KOPT-K1 (cell line): ENCODE measurements around the gene RAB7A.
"Not testable (repeated sequence)": the region's sequence is repeated elsewhere in the genome, so short reads cannot be mapped to it uniquely, and the experiment has no call there.

Experiments
- H3K27ac ChIP-seq: fragments of 200-600 bp; sonication (generic); 2 replicates; pipeline ENCODE4 v1.5.1; 2016; ENCODE audit warnings: antibody characterized with exemption, mild to moderate bottlenecking, low read depth, low read length; ENCODE audit not compliant: poor library complexity, severe bottlenecking
- H3K36me3 ChIP-seq: fragments of 200-600 bp; sonication (generic); 2 replicates; pipeline ENCODE4 v1.5.1; 2017; ENCODE audit warnings: antibody characterized with exemption, mild to moderate bottlenecking, low read length, moderate library complexity; ENCODE audit not compliant: insufficient read depth
- H3K9me3 ChIP-seq: fragments of 200-600 bp; sonication (generic); 2 replicates; pipeline ENCODE4 v1.5.1; 2017; ENCODE audit warnings: antibody characterized with exemption, low read length, mild to moderate bottlenecking; ENCODE audit not compliant: insufficient read depth, poor library complexity, severe bottlenecking

RAB7A gene

GRCh38 chr3:128703561-128703960 is 22.4 kb upstream of the RAB7A start:
- Histone ChIP-seq H3K27ac (no peak overlapping the region), H3K36me3 (no peaks in the 10 kb centered on the region), H3K9me3 (no peaks in the 10 kb centered on the region)

DNA sequence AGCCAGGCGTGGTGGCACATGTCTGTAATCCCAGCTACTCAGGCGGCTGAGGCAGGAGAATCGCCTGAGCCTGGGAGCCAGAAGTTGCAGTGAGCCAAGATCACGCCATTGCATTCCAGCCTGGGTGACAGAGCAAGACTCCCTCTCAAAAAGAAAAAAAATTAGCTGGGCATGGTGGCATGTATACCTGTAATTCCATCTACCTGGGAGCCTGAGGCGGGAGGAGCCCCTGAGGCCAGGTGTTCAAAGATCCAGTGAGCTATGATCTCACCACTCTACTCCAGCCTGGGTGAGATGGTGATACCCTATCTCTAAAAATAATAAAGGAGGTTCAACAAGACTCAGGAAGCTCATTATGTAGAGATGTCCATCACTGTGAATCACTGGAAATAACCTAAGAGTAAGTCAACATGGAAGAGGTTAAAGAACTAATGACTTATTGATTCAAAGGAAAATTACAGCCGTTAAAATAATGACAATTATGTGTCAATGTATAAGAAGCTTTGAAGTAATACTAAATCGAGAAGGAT is 19.8 kb upstream of the RAB7A start:
- no peaks in the 10 kb centered on the region for H3K36me3 ChIP-seq
- no peak overlapping the region for H3K27ac ChIP-seq
- no peaks in the 10 kb centered on the region for H3K9me3 ChIP-seq

- Histone ChIP-seq H3K9me3 (no peaks in the 10 kb centered on the region), H3K36me3 (no peaks in the 10 kb centered on the region), H3K27ac (no peak overlapping the region)
Observed at GRCh38 chr3:128707928-128708494, 18.0 kb upstream of the RAB7A start.

DNA sequence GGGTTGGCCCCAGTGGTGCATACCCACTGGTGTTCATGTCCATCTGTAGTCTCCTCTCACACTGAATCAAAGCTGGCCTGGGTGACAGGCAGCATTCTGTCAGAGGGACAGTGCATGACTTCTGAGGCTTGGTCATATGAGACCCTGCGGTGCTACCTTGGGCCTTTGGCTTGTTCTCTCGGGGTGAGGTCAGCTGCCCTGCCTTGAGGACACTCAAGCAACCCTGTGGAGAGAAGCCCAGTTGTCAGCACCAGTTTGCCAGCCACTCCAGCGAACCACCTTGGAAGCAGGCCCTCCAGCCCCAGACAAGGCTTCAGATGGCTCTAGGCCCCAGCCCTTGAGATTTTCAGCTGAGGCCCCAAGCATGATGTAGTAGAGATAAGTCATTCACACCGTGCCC is 16.9 kb upstream of the RAB7A start:
- H3K27ac ChIP-seq = no peak overlapping the region
- no peaks in the 10 kb centered on the region for H3K36me3 ChIP-seq
- no peaks in the 10 kb centered on the region for H3K9me3 ChIP-seq

- Histone ChIP-seq H3K36me3 (no peaks in the 10 kb centered on the region), H3K27ac (no peak overlapping the region), H3K9me3 (no peaks in the 10 kb centered on the region)
Observed at GRCh38 chr3:128709506-128710210, 16.3 kb upstream of the RAB7A start.

DNA sequence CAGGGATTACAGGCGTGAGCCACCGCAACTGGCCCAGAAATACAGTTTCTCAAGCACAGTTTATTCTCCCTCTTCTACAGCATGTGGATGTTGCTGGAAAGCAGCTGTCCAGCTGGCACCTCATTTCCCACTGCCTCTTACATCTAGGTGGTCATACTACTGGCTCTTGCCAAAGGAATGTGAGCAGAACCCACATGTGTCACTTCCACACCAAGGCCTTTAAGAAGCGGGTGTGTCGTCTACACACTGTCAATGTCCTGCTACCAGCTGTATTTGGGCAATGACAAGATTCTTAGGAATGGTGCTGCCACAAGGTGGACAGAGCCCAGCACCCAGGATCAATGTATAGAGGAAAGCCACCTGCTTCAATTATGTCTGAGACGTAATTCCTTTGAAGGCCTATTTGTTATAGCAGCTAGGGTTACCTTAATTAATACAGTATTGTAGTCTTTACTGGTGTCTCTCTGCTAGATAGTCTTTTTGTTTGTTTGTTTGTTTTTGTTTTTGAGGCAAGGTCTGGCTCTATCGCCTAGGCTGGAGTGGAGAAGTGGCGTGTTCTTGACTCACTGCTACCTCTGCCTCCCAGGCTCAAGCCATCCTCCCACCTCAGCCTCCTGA is 15.1 kb upstream of the RAB7A start:
- H3K36me3 ChIP-seq = no peaks in the 10 kb centered on the region
- H3K27ac ChIP-seq = no peak overlapping the region
- H3K9me3 ChIP-seq = no peaks in the 10 kb centered on the region

GRCh38 chr3:128712848-128713247 is 13.1 kb upstream of the RAB7A start:
- Histone ChIP-seq H3K27ac (no peak overlapping the region), H3K9me3 (no peaks in the 10 kb centered on the region), H3K36me3 (no peaks in the 10 kb centered on the region)

GRCh38 chr3:128714887-128715491 is 11.0 kb upstream of the RAB7A start:
- H3K27ac ChIP-seq = no peak overlapping the region
- no peaks in the 10 kb centered on the region for H3K36me3 ChIP-seq
- no peaks in the 10 kb centered on the region for H3K9me3 ChIP-seq

DNA sequence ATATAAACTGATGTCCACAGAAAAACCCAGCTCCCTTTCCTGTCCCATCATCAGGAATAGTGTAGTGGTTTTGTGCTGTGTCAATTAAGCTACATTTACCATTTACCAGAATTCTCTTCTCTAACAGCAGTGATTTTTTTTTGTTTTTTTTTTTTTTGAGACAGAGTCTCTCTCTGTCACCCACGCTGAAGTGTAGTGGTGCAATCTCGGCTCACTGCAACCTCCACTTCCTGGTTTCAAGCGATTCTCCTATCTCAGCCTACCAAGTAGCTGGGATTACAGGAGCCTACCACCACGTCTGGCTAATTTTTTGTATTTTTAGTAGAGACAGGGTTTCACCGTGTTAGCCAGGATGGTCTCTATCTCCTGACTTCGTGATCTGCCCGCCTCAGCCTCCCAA is 7.1 kb upstream of the RAB7A start:
- H3K27ac ChIP-seq, H3K9me3 ChIP-seq, H3K36me3 ChIP-seq: not testable (repeated sequence)

DNA sequence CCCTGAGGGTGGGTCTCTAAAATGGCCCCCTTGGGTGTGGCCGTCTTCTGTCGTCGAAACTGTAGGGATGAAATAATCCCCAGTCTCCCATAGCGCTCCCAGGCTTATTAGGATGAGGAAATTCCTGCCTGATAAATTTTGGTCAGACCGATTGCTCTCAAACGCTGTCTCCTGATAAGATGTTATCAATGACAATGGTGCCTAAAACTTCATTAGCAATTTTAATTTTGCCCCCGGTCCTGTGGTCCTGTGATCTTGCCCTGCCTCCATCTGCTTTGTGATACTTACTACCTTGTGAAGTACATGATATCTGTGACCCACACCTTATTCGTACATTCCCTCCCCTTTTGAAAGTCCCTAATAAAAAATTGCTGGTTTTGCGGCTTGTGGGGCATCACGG is 5.1 kb upstream of the RAB7A start:
- H3K9me3 ChIP-seq = no peaks in the 10 kb centered on the region
- no peaks in the 10 kb centered on the region for H3K36me3 ChIP-seq
- H3K27ac ChIP-seq = no peak overlapping the region

GRCh38 chr3:128723477-128723876 is 2.5 kb upstream of the RAB7A start:
- H3K9me3 ChIP-seq = no peaks in the 10 kb centered on the region
- no peaks in the 10 kb centered on the region for H3K36me3 ChIP-seq
- H3K27ac ChIP-seq = no peak overlapping the region

DNA sequence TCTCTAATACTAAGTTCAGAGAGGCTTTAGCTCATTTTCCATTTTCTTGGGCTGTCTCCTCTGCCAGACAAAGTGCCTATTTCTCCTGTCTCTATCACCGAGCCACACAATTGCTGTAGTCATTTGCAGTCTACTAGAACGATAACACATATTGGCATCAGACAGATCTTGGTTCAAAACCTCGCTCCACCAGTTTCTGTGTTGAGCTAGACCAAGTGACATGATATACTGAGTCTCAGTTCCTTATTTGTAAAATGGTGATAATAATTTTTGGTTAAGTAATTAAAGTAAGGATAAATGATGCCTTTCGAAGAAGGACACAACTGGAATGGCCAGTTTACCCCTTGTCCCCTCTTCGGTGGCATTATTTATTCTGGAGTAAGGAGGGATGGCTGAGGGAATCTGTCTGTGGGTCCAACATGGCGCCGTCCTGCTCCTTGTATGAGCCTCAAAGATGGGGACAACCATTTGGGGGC is 398 bp upstream of the RAB7A start:
- Histone ChIP-seq H3K36me3 (peaks cover 2% of the 10 kb centered on the region; the same call in 1 of the 2 replicates), H3K27ac (peak overlapping the region; percentile 78), H3K9me3 (no peaks in the 10 kb centered on the region)

DNA sequence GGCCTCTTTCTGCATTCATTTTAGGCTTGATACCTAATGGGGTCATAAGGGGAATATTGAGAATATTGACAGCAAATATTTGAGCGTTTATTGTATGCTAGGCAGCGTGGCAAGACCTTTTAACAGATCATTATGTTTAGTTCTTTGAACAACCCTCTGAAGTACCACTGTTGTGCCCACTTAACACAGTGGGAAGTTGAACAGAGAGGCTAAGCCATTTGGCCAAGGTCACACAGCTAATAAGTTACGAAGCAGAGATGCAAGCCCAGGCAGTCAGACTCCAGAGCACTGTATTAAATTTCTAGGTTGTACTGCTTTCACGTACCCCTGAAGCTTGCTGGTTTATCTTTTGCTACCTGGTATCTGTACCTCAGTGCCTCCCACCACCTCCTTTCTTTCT is 1.1 kb downstream of the RAB7A start:
- Histone ChIP-seq H3K9me3 (no peaks in the 10 kb centered on the region), H3K27ac (peak overlapping the region; percentile 78), H3K36me3 (peaks cover 4% of the 10 kb centered on the region; the same call in 1 of the 2 replicates)

DNA sequence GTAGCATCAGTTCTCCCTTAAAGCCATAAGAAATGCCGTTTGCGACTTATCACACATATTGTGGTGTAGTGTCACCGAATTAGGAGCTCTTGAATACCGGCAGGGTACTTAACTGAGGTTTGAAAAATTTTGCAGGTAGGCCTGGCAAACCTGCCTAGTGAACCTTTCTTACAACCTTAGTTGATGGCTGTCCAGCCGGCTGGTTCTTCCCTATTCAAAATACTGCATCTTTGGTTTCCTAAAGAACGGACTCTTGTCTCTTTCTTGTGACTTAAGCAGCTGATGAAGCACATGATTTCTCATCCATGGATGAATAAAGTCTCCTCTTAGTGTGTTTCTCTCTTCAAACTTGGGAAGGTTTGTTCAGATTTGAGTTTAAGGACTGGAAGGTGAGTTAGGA is 1.5 kb downstream of the RAB7A start:
- Histone ChIP-seq H3K36me3 (peaks cover 4% of the 10 kb centered on the region; the same call in 1 of the 2 replicates), H3K9me3 (no peaks in the 10 kb centered on the region), H3K27ac (peak overlapping the region; percentile 78)

GRCh38 chr3:128727996-128728395 is 2.0 kb downstream of the RAB7A start:
- no peaks in the 10 kb centered on the region for H3K9me3 ChIP-seq
- peaks cover 4% of the 10 kb centered on the region; the same call in 1 of the 2 replicates for H3K36me3 ChIP-seq
- H3K27ac ChIP-seq = no peak overlapping the region
